ENCODE measurements around the gene LDLRAD4. TPM values are rescaled to one million over a fixed set of nuclear protein-coding genes. Genes with fewer than 3 reads are reported as not detected.
A peak's percentile ranks its signal among the peaks of the same experiment; 100 is the strongest.

LDLRAD4 gene
- total RNA-seq, 1 donor from 2014 or later = 6.7 TPM

GRCh38 chr18:13527730-13528129 is 309.2 kb downstream of the LDLRAD4 start:
- no peak for DNase-seq (ENCODE audit: low read depth in 2 of 2)

- no peak for DNase-seq (ENCODE audit: low read depth in 2 of 2)
Observed at GRCh38 chr18:13528739-13529392, 310.3 kb downstream of the LDLRAD4 start.

- DNase-seq (ENCODE audit: low read depth in 2 of 2) = no peak
Observed at GRCh38 chr18:13530033-13530878, 311.7 kb downstream of the LDLRAD4 start.

GRCh38 chr18:13530879-13531387 is 312.4 kb downstream of the LDLRAD4 start:
- DNase-seq (ENCODE audit: low read depth in 2 of 2) = peak; percentile 71 to 80

GRCh38 chr18:13531681-13532325 is 313.2 kb downstream of the LDLRAD4 start:
- DNase-seq (ENCODE audit: low read depth in 2 of 2) = no peak

- DNase-seq (ENCODE audit: low read depth in 2 of 2) = no peak
Observed at GRCh38 chr18:13532406-13533075, 314.0 kb downstream of the LDLRAD4 start.

GRCh38 chr18:13534631-13535030 is 316.1 kb downstream of the LDLRAD4 start:
- no peak for DNase-seq (ENCODE audit: low read depth in 2 of 2)

GRCh38 chr18:13536578-13536977 is 318.0 kb downstream of the LDLRAD4 start:
- no peak for DNase-seq (ENCODE audit: low read depth in 2 of 2)

- no peak for DNase-seq (ENCODE audit: low read depth in 2 of 2)
Observed at GRCh38 chr18:13537022-13537780, 318.6 kb downstream of the LDLRAD4 start.

GRCh38 chr18:13538630-13539029 is 320.1 kb downstream of the LDLRAD4 start:
- no peak for DNase-seq (ENCODE audit: low read depth in 2 of 2)

GRCh38 chr18:13539050-13539449 is 320.5 kb downstream of the LDLRAD4 start:
- no peak for DNase-seq (ENCODE audit: low read depth in 2 of 2)

- no peak for DNase-seq (ENCODE audit: low read depth in 2 of 2)
Observed at GRCh38 chr18:13539843-13540476, 321.4 kb downstream of the LDLRAD4 start.

- no peak for DNase-seq (ENCODE audit: low read depth in 2 of 2)
Observed at GRCh38 chr18:13540477-13541182, 322.1 kb downstream of the LDLRAD4 start.

- DNase-seq (ENCODE audit: low read depth in 2 of 2) = no peak
Observed at GRCh38 chr18:13541621-13542519, 323.3 kb downstream of the LDLRAD4 start.

GRCh38 chr18:13542520-13542847 is 323.9 kb downstream of the LDLRAD4 start:
- no peak for DNase-seq (ENCODE audit: low read depth in 2 of 2)

- DNase-seq (ENCODE audit: low read depth in 2 of 2) = no peak
Observed at GRCh38 chr18:13543144-13543543, 324.6 kb downstream of the LDLRAD4 start.

GRCh38 chr18:13543811-13544732 is 325.5 kb downstream of the LDLRAD4 start:
- no peak for DNase-seq (ENCODE audit: low read depth in 2 of 2)

- no peak for DNase-seq (ENCODE audit: low read depth in 2 of 2)
Observed at GRCh38 chr18:13544953-13545352, 326.4 kb downstream of the LDLRAD4 start.
